ENCODE measurements around the gene RILP. TPM values are rescaled to one million over a fixed set of nuclear protein-coding genes. Genes with fewer than 3 reads are reported as not detected.

The RILP gene
- polyA plus RNA-seq, 2 of the 4 experiments (the other 2 are of a cell fraction): 6.4 to 6.8 TPM

DNA sequence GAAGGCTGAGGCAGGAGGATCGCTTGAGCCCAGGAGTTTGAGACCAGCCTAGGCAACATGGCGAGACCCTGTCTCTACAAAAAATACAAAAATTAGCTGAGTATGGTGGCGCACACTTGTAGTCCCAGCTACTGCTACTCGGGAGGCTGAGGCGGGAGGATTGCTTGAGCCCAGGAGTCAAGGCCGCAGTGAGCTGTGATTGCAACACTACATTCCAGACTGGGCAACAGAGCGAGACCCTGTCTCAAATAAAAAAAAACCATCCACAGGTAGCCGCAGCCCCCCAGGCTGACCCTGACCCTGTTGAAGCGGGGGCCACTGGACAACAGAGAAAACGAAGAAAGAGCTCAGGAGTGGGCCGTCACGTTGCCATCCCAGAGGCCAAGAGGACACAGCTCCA, 25.0 kb downstream of the RILP start:
- WGBS (ENCODE audit: missing lambda C conversion rate): 84% methylated on average over 12 of the region's 12 CpGs
- Histone ChIP-seq H3K9me3 (no peaks in the 10 kb centered on the region), H3K4me2 (no peak overlapping the region), H3K4me1 (no peaks in the 10 kb centered on the region), H3K4me3 (no peak overlapping the region), H3K27ac (no peak overlapping the region)
- POLR2A ChIA-PET: no interaction called here
- TF ChIP-seq EHF (CRISPR knock-in tag; IDR thresholded peaks at IDR 0.05): no peak
- no peak for TF ChIP-seq NPAS2 (CRISPR knock-in tag; IDR thresholded peaks at IDR 0.05; ENCODE audit: borderline replicate concordance)
- TF ChIP-seq, protein P1, sequence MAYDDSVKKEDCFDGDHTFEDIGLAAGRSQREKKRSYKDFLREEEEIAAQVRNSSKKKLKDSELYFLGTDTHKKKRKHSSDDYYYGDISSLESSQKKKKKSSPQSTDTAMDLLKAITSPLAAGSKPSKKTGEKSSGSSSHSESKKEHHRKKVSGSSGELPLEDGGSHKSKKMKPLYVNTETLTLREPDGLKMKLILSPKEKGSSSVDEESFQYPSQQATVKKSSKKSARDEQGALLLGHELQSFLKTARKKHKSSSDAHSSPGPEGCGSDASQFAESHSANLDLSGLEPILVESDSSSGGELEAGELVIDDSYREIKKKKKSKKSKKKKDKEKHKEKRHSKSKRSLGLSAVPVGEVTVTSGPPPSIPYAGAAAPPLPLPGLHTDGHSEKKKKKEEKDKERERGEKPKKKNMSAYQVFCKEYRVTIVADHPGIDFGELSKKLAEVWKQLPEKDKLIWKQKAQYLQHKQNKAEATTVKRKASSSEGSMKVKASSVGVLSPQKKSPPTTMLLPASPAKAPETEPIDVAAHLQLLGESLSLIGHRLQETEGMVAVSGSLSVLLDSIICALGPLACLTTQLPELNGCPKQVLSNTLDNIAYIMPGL (CRISPR knock-in tag; IDR thresholded peaks at IDR 0.05; ENCODE audit: borderline replicate concordance): no peak
- TF ChIP-seq, protein P2, sequence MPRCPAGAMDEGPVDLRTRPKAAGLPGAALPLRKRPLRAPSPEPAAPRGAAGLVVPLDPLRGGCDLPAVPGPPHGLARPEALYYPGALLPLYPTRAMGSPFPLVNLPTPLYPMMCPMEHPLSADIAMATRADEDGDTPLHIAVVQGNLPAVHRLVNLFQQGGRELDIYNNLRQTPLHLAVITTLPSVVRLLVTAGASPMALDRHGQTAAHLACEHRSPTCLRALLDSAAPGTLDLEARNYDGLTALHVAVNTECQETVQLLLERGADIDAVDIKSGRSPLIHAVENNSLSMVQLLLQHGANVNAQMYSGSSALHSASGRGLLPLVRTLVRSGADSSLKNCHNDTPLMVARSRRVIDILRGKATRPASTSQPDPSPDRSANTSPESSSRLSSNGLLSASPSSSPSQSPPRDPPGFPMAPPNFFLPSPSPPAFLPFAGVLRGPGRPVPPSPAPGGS (IDR thresholded peaks at IDR 0.05): no peak
- no peak for TF ChIP-seq EP300 (IDR thresholded peaks at IDR 0.05)
- no peak for TF ChIP-seq KDM1A (IDR thresholded peaks at IDR 0.05; ENCODE audit: low read depth)
- TF ChIP-seq JUN (IDR thresholded peaks at IDR 0.05): no peak
- TF ChIP-seq EHMT2 (IDR thresholded peaks at IDR 0.05; ENCODE audit: low read depth): no peak
- TF ChIP-seq MAFK (IDR thresholded peaks at IDR 0.05; ENCODE audit: partially characterized antibody): no peak
- TF ChIP-seq, protein P3, sequence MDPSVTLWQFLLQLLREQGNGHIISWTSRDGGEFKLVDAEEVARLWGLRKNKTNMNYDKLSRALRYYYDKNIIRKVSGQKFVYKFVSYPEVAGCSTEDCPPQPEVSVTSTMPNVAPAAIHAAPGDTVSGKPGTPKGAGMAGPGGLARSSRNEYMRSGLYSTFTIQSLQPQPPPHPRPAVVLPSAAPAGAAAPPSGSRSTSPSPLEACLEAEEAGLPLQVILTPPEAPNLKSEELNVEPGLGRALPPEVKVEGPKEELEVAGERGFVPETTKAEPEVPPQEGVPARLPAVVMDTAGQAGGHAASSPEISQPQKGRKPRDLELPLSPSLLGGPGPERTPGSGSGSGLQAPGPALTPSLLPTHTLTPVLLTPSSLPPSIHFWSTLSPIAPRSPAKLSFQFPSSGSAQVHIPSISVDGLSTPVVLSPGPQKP (IDR thresholded peaks at IDR 0.05; ENCODE audit: low read depth, low read length): no peak
- TF ChIP-seq ZFP36 (IDR thresholded peaks at IDR 0.05; ENCODE audit: borderline replicate concordance, partially characterized antibody): no peak
- TF ChIP-seq, protein P4, sequence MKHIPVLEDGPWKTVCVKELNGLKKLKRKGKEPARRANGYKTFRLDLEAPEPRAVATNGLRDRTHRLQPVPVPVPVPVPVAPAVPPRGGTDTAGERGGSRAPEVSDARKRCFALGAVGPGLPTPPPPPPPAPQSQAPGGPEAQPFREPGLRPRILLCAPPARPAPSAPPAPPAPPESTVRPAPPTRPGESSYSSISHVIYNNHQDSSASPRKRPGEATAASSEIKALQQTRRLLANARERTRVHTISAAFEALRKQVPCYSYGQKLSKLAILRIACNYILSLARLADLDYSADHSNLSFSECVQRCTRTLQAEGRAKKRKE (CRISPR knock-in tag; IDR thresholded peaks at IDR 0.05; ENCODE audit: low read depth): no peak
- TF ChIP-seq, protein P5, sequence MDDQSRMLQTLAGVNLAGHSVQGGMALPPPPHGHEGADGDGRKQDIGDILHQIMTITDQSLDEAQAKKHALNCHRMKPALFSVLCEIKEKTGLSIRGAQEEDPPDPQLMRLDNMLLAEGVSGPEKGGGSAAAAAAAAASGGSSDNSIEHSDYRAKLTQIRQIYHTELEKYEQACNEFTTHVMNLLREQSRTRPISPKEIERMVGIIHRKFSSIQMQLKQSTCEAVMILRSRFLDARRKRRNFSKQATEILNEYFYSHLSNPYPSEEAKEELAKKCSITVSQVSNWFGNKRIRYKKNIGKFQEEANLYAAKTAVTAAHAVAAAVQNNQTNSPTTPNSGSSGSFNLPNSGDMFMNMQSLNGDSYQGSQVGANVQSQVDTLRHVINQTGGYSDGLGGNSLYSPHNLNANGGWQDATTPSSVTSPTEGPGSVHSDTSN (IDR thresholded peaks at IDR 0.05): no peak
- no peak for TF ChIP-seq CBX8 (IDR thresholded peaks at IDR 0.05)
- no peak for TF ChIP-seq HOXA7 (CRISPR knock-in tag; IDR thresholded peaks at IDR 0.05)
- TF ChIP-seq, protein P6, sequence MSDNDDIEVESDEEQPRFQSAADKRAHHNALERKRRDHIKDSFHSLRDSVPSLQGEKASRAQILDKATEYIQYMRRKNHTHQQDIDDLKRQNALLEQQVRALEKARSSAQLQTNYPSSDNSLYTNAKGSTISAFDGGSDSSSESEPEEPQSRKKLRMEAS (IDR thresholded peaks at IDR 0.05): no peak
- ATAC-seq (no peak), FAIRE-seq (no peak), DNase-seq (ENCODE audit: low read depth in 1 of 2, low spot score in 1 of 2) (no peak)
- CTCF ChIA-PET: interaction anchor here (0.6 to 18.3 kb wide), 9 partner anchors 6 to 365 kb away, joined by 3 to 263 read pairs (median 3); partner anchors contain the start of gene RILP

DNA sequence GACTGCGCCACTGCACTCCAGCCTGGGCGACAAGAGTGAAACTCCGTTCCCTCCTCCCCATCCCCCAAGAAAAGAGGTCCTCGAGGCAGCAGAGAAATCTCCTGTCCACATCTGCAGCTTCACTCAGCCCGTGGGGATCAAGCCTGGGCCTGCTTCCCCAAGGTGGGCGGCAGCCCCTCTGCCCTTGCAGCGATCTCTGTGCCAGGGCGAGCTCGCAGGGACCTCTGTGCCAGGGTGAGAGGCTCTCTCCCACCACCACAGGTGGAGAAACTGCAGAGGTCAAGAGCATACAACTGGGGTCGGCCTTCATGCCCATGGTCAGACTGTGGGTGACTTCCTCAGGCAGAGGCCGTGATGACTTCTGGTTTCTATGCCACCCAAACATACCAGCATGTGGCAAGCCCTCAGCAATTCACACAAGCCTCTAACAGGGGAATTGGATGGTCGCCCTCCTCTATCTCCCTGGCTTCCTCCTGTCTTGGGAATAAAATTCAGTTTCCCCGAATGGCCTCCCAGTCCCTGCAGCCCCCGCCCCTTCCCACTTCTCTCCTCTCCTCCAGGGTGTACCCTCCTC, 26.5 kb downstream of the RILP start:
- ChIA-PET POLR2A (no interaction called here), CTCF (interaction anchor here (1.1 to 18.3 kb wide), 4 partner anchors 6 to 62 kb away, joined by 3 to 263 read pairs (median 62); partner anchors contain the start of gene SLC43A2)
- Histone ChIP-seq H3K4me1 (peaks cover 4% of the 10 kb centered on the region), H3K4me2 (no peak overlapping the region), H3K4me3 (no peak overlapping the region), H3K9me3 (no peaks in the 10 kb centered on the region), H3K27ac (no peak overlapping the region)
- no peak for FAIRE-seq
- WGBS (ENCODE audit: missing lambda C conversion rate): 85% methylated on average over 14 of the region's 14 CpGs
- no peak for ATAC-seq
- DNase-seq (ENCODE audit: low read depth in 1 of 2, low spot score in 1 of 2): no peak
- TF ChIP-seq HOXB5 (CRISPR knock-in tag; IDR thresholded peaks at IDR 0.05) (no peak), KDM5A (IDR thresholded peaks at IDR 0.05) (no peak), ZC3H11A (IDR thresholded peaks at IDR 0.05) (no peak), NR3C1 (IDR thresholded peaks at IDR 0.05) (no peak), MYC (IDR thresholded peaks at IDR 0.05; ENCODE audit: borderline replicate concordance, low read length) (no peak), HEYL (CRISPR knock-in tag; IDR thresholded peaks at IDR 0.05) (no peak), FOSB (CRISPR knock-in tag; IDR thresholded peaks at IDR 0.05) (no peak), CHD4 (IDR thresholded peaks at IDR 0.05; ENCODE audit: borderline replicate concordance) (no peak), NFE2L2 (conservative IDR thresholded peaks at IDR 0.05; ENCODE audit: low read length) (no peak), SREBF2 (IDR thresholded peaks at IDR 0.05) (no peak)
- TF ChIP-seq, protein P3 (IDR thresholded peaks at IDR 0.05; ENCODE audit: low read depth, low read length): no peak
- TF ChIP-seq, protein P7, sequence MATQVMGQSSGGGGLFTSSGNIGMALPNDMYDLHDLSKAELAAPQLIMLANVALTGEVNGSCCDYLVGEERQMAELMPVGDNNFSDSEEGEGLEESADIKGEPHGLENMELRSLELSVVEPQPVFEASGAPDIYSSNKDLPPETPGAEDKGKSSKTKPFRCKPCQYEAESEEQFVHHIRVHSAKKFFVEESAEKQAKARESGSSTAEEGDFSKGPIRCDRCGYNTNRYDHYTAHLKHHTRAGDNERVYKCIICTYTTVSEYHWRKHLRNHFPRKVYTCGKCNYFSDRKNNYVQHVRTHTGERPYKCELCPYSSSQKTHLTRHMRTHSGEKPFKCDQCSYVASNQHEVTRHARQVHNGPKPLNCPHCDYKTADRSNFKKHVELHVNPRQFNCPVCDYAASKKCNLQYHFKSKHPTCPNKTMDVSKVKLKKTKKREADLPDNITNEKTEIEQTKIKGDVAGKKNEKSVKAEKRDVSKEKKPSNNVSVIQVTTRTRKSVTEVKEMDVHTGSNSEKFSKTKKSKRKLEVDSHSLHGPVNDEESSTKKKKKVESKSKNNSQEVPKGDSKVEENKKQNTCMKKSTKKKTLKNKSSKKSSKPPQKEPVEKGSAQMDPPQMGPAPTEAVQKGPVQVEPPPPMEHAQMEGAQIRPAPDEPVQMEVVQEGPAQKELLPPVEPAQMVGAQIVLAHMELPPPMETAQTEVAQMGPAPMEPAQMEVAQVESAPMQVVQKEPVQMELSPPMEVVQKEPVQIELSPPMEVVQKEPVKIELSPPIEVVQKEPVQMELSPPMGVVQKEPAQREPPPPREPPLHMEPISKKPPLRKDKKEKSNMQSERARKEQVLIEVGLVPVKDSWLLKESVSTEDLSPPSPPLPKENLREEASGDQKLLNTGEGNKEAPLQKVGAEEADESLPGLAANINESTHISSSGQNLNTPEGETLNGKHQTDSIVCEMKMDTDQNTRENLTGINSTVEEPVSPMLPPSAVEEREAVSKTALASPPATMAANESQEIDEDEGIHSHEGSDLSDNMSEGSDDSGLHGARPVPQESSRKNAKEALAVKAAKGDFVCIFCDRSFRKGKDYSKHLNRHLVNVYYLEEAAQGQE (IDR thresholded peaks at IDR 0.05): no peak

All from A549 (cell line).